Loucy (cell line): ENCODE results near the gene OGDHL.

ENCODE experiments used
- H2AFZ ChIP-seq: fragments of 200-600 bp; sonication (generic); 2 replicates; pipeline ENCODE4 v1.6.0; 2016; ENCODE audit warnings: antibody characterized with exemption, mild to moderate bottlenecking, low read length, moderate library complexity
- H3F3A ChIP-seq: fragments of 200-600 bp; 2 replicates; pipeline ENCODE4 v1.6.0; 2016; ENCODE audit warnings: antibody characterized with exemption, low read depth, mild to moderate bottlenecking
- H3K27me3 ChIP-seq: fragments of 200-600 bp; sonication (generic); 2 replicates; pipeline ENCODE4 v1.6.1; 2014; ENCODE audit warnings: low read length, mild to moderate bottlenecking; ENCODE audit not compliant: insufficient read depth, poor library complexity, severe bottlenecking
- H3K36me3 ChIP-seq: fragments of 200-600 bp; sonication (generic); 2 replicates; pipeline ENCODE4 v1.6.1; 2016; ENCODE audit warnings: low read length; ENCODE audit not compliant: insufficient read depth
- H3K4me1 ChIP-seq: fragments of 200-600 bp; sonication (generic); 2 replicates; pipeline ENCODE4 v1.5.1; 2014; ENCODE audit warnings: low read length, mild to moderate bottlenecking; ENCODE audit not compliant: insufficient read depth, poor library complexity, severe bottlenecking
- H3K4me2 ChIP-seq: fragments of 200-600 bp; sonication (generic); 2 replicates; pipeline ENCODE4 v1.6.0; 2014; ENCODE audit warnings: antibody characterized with exemption, low read length, low read depth, mild to moderate bottlenecking; ENCODE audit not compliant: poor library complexity, severe bottlenecking
- H3K4me3 ChIP-seq: fragments of 200-600 bp; sonication (generic); 2 replicates; pipeline ENCODE4 v1.5.1; 2014; ENCODE audit warnings: low read length, mild to moderate bottlenecking, mixed read lengths; ENCODE audit not compliant: poor library complexity, severe bottlenecking
- H3K79me2 ChIP-seq: fragments of 200-600 bp; sonication (generic); 2 replicates; pipeline ENCODE4 v1.6.1; 2014; ENCODE audit warnings: low read length; ENCODE audit not compliant: insufficient read depth
- H3K9ac ChIP-seq: fragments of 200-600 bp; sonication (generic); 2 replicates; pipeline ENCODE4 v1.6.0; 2014; ENCODE audit warnings: mild to moderate bottlenecking, low read depth, low read length, moderate library complexity; ENCODE audit not compliant: poor library complexity, severe bottlenecking
- H3K9me2 ChIP-seq: fragments of 200-600 bp; sonication (generic); replicated peaks from 2 replicates; pipeline ENCODE4 v1.6.1; 2016; ENCODE audit warnings: low read depth, low read length, mixed read lengths
- H3K9me3 ChIP-seq: fragments of 200-600 bp; sonication (generic); 2 replicates; pipeline ENCODE4 v1.6.1; 2014; ENCODE audit warnings: mild to moderate bottlenecking, antibody characterized with exemption, low read length, low read depth; ENCODE audit not compliant: insufficient read depth
- H4K20me1 ChIP-seq: fragments of 200-600 bp; sonication (generic); 2 replicates; pipeline ENCODE4 v1.6.0; 2014; ENCODE audit warnings: antibody characterized with exemption, low read length, mild to moderate bottlenecking; ENCODE audit not compliant: insufficient read depth, poor library complexity, severe bottlenecking
- CTCF ChIP-seq: fragments of 200-600 bp; sonication (generic); conservative IDR thresholded peaks from 2 replicates; pipeline ENCODE4 v1.5.1; 2014; ENCODE audit warnings: mild to moderate bottlenecking, antibody characterized with exemption, low read length
- EZH2phosphoT487 ChIP-seq: fragments of 200-600 bp; IDR thresholded peaks from 2 replicates; pipeline ENCODE4 v1.6.1; 2018; ENCODE audit warnings: antibody characterized with exemption, mild to moderate bottlenecking, moderate library complexity, borderline replicate concordance

Gene OGDHL

GRCh38 chr10:49698679-49699078 lies 63.4 kb downstream of the OGDHL start:
- H3F3A ChIP-seq: no peaks in the 10 kb centered on the region
- no peak overlapping the region for H3K4me3 ChIP-seq
- H3K36me3 ChIP-seq: no peaks in the 10 kb centered on the region
- H3K9me3 ChIP-seq: no peaks in the 10 kb centered on the region
- no peak overlapping the region for H3K9ac ChIP-seq
- no peaks in the 10 kb centered on the region for H3K27me3 ChIP-seq
- H3K4me2 ChIP-seq: no peak overlapping the region
- H3K79me2 ChIP-seq: no peaks in the 10 kb centered on the region
- H2AFZ ChIP-seq: no peak overlapping the region
- H3K9me2 ChIP-seq: no peaks in the 10 kb centered on the region
- H4K20me1 ChIP-seq: no peaks in the 10 kb centered on the region
- no peaks in the 10 kb centered on the region for H3K4me1 ChIP-seq
- TF ChIP-seq EZH2phosphoT487: no peak
- no peak for TF ChIP-seq CTCF

- Histone ChIP-seq H3K27me3 (no peaks in the 10 kb centered on the region), H3F3A (no peaks in the 10 kb centered on the region), H4K20me1 (no peaks in the 10 kb centered on the region), H3K9me3 (no peaks in the 10 kb centered on the region), H3K9ac (no peak overlapping the region), H2AFZ (no peak overlapping the region), H3K9me2 (no peaks in the 10 kb centered on the region), H3K4me1 (no peaks in the 10 kb centered on the region), H3K4me2 (no peak overlapping the region), H3K79me2 (no peaks in the 10 kb centered on the region), H3K4me3 (no peak overlapping the region), H3K36me3 (no peaks in the 10 kb centered on the region)
- TF ChIP-seq EZH2phosphoT487: no peak
- no peak for TF ChIP-seq CTCF
Observed at GRCh38 chr10:49696311-49696710, 65.8 kb downstream of the OGDHL start.

- no peaks in the 10 kb centered on the region for H3F3A ChIP-seq
- no peaks in the 10 kb centered on the region for H3K36me3 ChIP-seq
- no peaks in the 10 kb centered on the region for H3K9me2 ChIP-seq
- H3K4me3 ChIP-seq: no peak overlapping the region
- no peaks in the 10 kb centered on the region for H3K9me3 ChIP-seq
- H3K27me3 ChIP-seq: no peaks in the 10 kb centered on the region
- H3K79me2 ChIP-seq: no peaks in the 10 kb centered on the region
- H2AFZ ChIP-seq: no peak overlapping the region
- TF ChIP-seq EZH2phosphoT487 (no peak), CTCF (no peak)
- H3K9ac ChIP-seq: no peak overlapping the region
- H4K20me1 ChIP-seq: no peaks in the 10 kb centered on the region
- H3K4me1 ChIP-seq: no peaks in the 10 kb centered on the region
- no peak overlapping the region for H3K4me2 ChIP-seq
Observed at GRCh38 chr10:49694466-49694865, 67.7 kb downstream of the OGDHL start.
